Measurements from ENCODE around the gene HMGN2.

The HMGN2 gene

DNA sequence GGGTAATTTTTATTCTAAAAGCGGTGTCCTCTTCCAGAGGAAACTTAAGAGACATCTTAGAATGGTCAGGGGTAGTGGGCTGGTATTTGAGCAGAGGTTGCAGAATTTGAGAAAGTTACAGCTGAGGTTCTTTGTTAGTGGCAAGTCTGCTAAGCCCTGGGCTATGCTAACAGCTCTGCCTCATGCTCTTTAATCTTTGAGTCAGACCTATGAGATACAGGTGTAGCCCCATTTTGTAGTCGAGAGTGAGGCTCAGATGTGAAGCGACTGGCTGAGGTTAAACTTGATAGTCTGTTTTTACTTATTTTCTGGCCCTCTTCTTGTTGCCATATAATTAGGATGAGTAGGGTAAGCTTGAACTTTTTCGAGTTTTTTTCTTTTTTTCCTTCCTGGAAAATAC is 4.7 kb downstream of the HMGN2 start:
- FAIRE-seq (no peak), DNase-seq (ENCODE audit: insufficient read length, low spot score) (no peak)
- TF ChIP-seq, protein P1, sequence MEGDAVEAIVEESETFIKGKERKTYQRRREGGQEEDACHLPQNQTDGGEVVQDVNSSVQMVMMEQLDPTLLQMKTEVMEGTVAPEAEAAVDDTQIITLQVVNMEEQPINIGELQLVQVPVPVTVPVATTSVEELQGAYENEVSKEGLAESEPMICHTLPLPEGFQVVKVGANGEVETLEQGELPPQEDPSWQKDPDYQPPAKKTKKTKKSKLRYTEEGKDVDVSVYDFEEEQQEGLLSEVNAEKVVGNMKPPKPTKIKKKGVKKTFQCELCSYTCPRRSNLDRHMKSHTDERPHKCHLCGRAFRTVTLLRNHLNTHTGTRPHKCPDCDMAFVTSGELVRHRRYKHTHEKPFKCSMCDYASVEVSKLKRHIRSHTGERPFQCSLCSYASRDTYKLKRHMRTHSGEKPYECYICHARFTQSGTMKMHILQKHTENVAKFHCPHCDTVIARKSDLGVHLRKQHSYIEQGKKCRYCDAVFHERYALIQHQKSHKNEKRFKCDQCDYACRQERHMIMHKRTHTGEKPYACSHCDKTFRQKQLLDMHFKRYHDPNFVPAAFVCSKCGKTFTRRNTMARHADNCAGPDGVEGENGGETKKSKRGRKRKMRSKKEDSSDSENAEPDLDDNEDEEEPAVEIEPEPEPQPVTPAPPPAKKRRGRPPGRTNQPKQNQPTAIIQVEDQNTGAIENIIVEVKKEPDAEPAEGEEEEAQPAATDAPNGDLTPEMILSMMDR (IDR thresholded peaks at IDR 0.05; ENCODE audit: insufficient read depth, missing control alignments): no peak

GRCh38 chr1:26477446-26478152 is 5.4 kb downstream of the HMGN2 start:
- FAIRE-seq: no peak
- TF ChIP-seq, protein P1 (IDR thresholded peaks at IDR 0.05; ENCODE audit: insufficient read depth, missing control alignments): no peak
- no peak for DNase-seq (ENCODE audit: insufficient read length, low spot score)

GRCh38 chr1:26478159-26478558 is 5.9 kb downstream of the HMGN2 start:
- TF ChIP-seq, protein P1 (IDR thresholded peaks at IDR 0.05; ENCODE audit: insufficient read depth, missing control alignments): no peak
- FAIRE-seq: no peak
- no peak for DNase-seq (ENCODE audit: insufficient read length, low spot score)

DNA sequence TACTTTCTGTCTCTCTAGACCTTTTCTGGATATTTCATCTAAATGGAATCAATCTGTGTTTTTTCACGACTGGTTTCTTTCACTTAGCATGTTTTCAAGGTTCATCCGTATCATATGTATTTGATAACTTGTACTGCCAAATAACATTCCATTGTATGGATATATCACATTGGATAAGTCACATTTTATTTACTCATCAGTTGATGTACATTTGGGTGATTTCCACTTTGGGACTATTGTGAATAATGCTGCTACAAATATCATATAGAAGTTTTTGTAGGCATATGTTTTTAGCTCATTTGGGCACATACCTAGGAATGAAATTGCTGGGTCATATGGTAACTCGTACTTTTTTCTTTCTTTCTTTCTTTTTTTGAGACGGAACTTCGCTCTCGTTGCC is 6.7 kb downstream of the HMGN2 start:
- DNase-seq (ENCODE audit: insufficient read length, low spot score) (no peak), FAIRE-seq (no peak)
- TF ChIP-seq, protein P1 (IDR thresholded peaks at IDR 0.05; ENCODE audit: insufficient read depth, missing control alignments): no peak

- TF ChIP-seq, protein P1 (IDR thresholded peaks at IDR 0.05; ENCODE audit: insufficient read depth, missing control alignments): no peak
- FAIRE-seq: no peak
- no peak for DNase-seq (ENCODE audit: insufficient read length, low spot score)
These were observed 10.7 kb downstream of the HMGN2 start for GRCh38 chr1:26482921-26483320.

DNA sequence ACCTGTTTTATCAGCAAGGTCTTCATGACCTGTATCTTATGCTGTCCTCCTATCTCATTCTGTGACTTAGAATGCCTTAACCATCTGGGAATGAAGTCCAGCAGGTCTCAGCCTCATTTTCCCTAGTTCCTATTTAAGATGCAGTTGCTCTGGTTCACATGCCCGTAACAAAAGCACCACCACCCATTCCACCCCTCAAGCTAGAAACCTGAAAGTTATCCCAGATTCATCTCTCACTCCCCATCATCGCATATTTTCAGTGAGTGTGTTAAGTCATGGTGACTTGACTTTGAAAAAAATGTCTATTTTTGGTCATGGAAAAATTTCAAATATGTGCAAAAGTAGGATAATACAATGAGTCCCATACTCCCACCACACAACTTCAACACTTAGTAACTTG is 11.7 kb downstream of the HMGN2 start:
- no peak for FAIRE-seq
- no peak for DNase-seq (ENCODE audit: insufficient read length, low spot score)
- TF ChIP-seq, protein P1 (IDR thresholded peaks at IDR 0.05; ENCODE audit: insufficient read depth, missing control alignments): no peak

- DNase-seq (ENCODE audit: insufficient read length, low spot score) (no peak), FAIRE-seq (no peak)
- TF ChIP-seq, protein P1 (IDR thresholded peaks at IDR 0.05; ENCODE audit: insufficient read depth, missing control alignments): no peak
These were observed 17.9 kb downstream of the HMGN2 start for GRCh38 chr1:26490155-26490554.
